HepG2 (cell line): ENCODE measurements around the gene SKI. TPM values are rescaled to one million over a fixed set of nuclear protein-coding genes. Genes with fewer than 3 reads are reported as not detected.
A peak's percentile ranks its signal among the peaks of the same experiment; 100 is the strongest.

Source experiments
- ATAC-seq: fragments of 200-7000 bp; cut with Tn5 transposase; 3 replicates; pipeline ENCODE4 v1.9.1; 2020; ENCODE audit warnings: mild to moderate bottlenecking, moderate library complexity
- BruUV-seq: library from RNA; stranded (reverse); fragments of 400-500 nt; replicated peaks from 2 replicates; lab custom pipeline; 2021; lab: Mats Ljungman, UMichigan
- CTCF ChIA-PET: fragments of 300-600 bp; formaldehyde crosslinking; extraction: SDS; loops from one replicate; lab custom pipeline; 2021; ENCODE audit warnings: low total read pairs, inconsistent platforms, low intra/inter-chr PET ratio; lab: Yijun Ruan, JAX
- POLR2A ChIA-PET: fragments of 350-600 bp; sonication (Branson Sonifier 250); formaldehyde crosslinking; loops from one replicate; lab custom pipeline; 2020; ENCODE audit warnings: antibody characterized with exemption, inconsistent platforms; lab: Yijun Ruan, JAX
- DNase-seq: peaks from one replicate; pipeline ENCODE4 v3.0.0-alpha.2; 2015; ENCODE audit warnings: low spot score
- FAIRE-seq: peaks from 3 replicates; lab custom pipeline; 2011; peaks lifted over from hg19 to GRCh38; lab: Jason Lieb, UNC
- H2AFZ ChIP-seq: one replicate; pipeline ENCODE4 v1.6.1; 2011; ENCODE audit warnings: low read length, inconsistent platforms
- H3K27ac ChIP-seq: fragments of 300-600 bp; 3 replicates; pipeline ENCODE4 v1.8.0; 2011; ENCODE audit warnings: mixed run types, mild to moderate bottlenecking, mixed read lengths, low read length, inconsistent platforms; ENCODE audit not compliant: insufficient read depth; ENCODE audit errors: extremely low read length
- H3K27me3 ChIP-seq, 2 experiments: fragments of 200-600 bp in 1 of 2; 2 replicates in 1 of 2; 3 replicates in 1 of 2; pipeline versions ENCODE4 v1.6.0 to v1.8.0; 2011; ENCODE audit warnings: low read length in 2 of 2, mild to moderate bottlenecking in 2 of 2, moderate library complexity in 2 of 2, inconsistent platforms in 1 of 2; ENCODE audit not compliant: insufficient read depth in 2 of 2, control insufficient read depth in 1 of 2
- H3K36me3 ChIP-seq, 2 experiments: fragments of 200-600 bp in 1 of 2; replicated peaks in 1 of 2; 2 replicates in 1 of 2; 3 replicates in 1 of 2; pipeline versions ENCODE4 v1.5.1 to v1.8.0; 2011; ENCODE audit warnings: low read length in 2 of 2, inconsistent platforms in 1 of 2; ENCODE audit not compliant: insufficient read depth in 2 of 2, control insufficient read depth in 1 of 2
- H3K4me1 ChIP-seq: 2 replicates; pipeline ENCODE4 v1.5.1; 2012; ENCODE audit warnings: low read length, inconsistent platforms; ENCODE audit not compliant: insufficient read depth
- H3K4me2 ChIP-seq: 2 replicates; pipeline ENCODE4 v1.6.0; 2011; ENCODE audit warnings: low read depth, low read length, inconsistent platforms
- H3K4me3 ChIP-seq, 3 experiments: fragments of 200-600 bp in 1 of 3; sonication (generic), shearing (Covaris generic) in 1 of 3; replicated peaks in 1 of 3; 2 replicates each; pipeline ENCODE4 v1.5.1; 2011 to 2016; ENCODE audit warnings: low read length in 3 of 3, inconsistent platforms in 2 of 3, low read depth in 2 of 3, mild to moderate bottlenecking in 2 of 3, control low read depth in 1 of 3, mixed read lengths in 1 of 3; ENCODE audit not compliant: insufficient read depth in 1 of 3
- H3K79me2 ChIP-seq: one replicate; pipeline ENCODE4 v1.6.1; 2011; ENCODE audit warnings: low read length, inconsistent platforms; ENCODE audit not compliant: insufficient read depth
- H3K9ac ChIP-seq: 2 replicates; pipeline ENCODE4 v1.6.0; 2011; ENCODE audit warnings: mild to moderate bottlenecking, low read depth, low read length, inconsistent platforms; ENCODE audit not compliant: insufficient read depth
- H3K9me3 ChIP-seq: 2 replicates; pipeline ENCODE4 v1.5.1; 2012; ENCODE audit warnings: mild to moderate bottlenecking, low read length
- H4K20me1 ChIP-seq: 2 replicates; pipeline ENCODE4 v1.6.0; 2011; ENCODE audit warnings: inconsistent platforms, mild to moderate bottlenecking, low read length, moderate library complexity; ENCODE audit not compliant: insufficient read depth
- GFI1 ChIP-seq: sonication (generic); formaldehyde crosslinking; IDR thresholded peaks from 2 replicates; pipeline ENCODE4 v1.5.0; 2020; ENCODE audit warnings: missing genetic modification reagents, mild to moderate bottlenecking, borderline replicate concordance
- MEF2D ChIP-seq: sonication (generic); formaldehyde crosslinking; IDR thresholded peaks from 2 replicates; pipeline ENCODE4 v1.5.1; 2020; ENCODE audit warnings: mild to moderate bottlenecking, missing genetic modification reagents
- ZBTB7B ChIP-seq: sonication (generic); formaldehyde crosslinking; IDR thresholded peaks from 2 replicates; pipeline ENCODE4 v1.4.0; 2020; ENCODE audit warnings: missing genetic modification reagents
- ZNF256 ChIP-seq: sonication (generic); formaldehyde crosslinking; conservative IDR thresholded peaks from 2 replicates; pipeline ENCODE4 v1.4.0; 2020; ENCODE audit warnings: missing genetic modification reagents
- ZNF333 ChIP-seq: sonication (generic); formaldehyde crosslinking; IDR thresholded peaks from 2 replicates; pipeline ENCODE4 v1.4.0; 2020; ENCODE audit warnings: mild to moderate bottlenecking, missing genetic modification reagents, borderline replicate concordance
- ZNF563 ChIP-seq: sonication (generic); formaldehyde crosslinking; IDR thresholded peaks from 2 replicates; pipeline ENCODE4 v1.8.0; 2022; ENCODE audit warnings: mild to moderate bottlenecking, moderate library complexity, missing genetic modification reagents
- ZNF777 ChIP-seq: sonication (generic); formaldehyde crosslinking; IDR thresholded peaks from 2 replicates; pipeline ENCODE4 v1.4.0; 2020; ENCODE audit warnings: missing genetic modification reagents
- WGBS: methylation state at CpG from one replicate; pipeline ENCODE4 v1.1.6; 2017; ENCODE audit warnings: low lambda C conversion rate; 5-methylcytosine and 5-hydroxymethylcytosine counted together
- in situ Hi-C: cut with HindIII; loops from 2 replicates; pipeline ENCODE4 v1.10.0; 2017; ENCODE audit warnings: low pct_unique_long_range_greater_than_20kb; ENCODE audit not compliant: extremely low pct_ligation_motif_present
- intact Hi-C: fragments of 100-400 bp; cut with micrococcal nuclease; formaldehyde crosslinking; loops from one replicate; pipeline ENCODE4 v1.10.0; 2022; ENCODE audit not compliant: unreplicated experiment
- polyA plus RNA-seq, 8 experiments: library from polyadenylated mRNA; depleted of rRNA in 3 of 8; stranded (reverse) in 7 of 8; unstranded in 1 of 8; fragments of >200 nt; fragmentation: Illumina TruSeq in 4 of 8; extraction: Trizol in 4 of 8; gene quantifications; 2 replicates each; pipeline versions ENCODE4 v1.2.1 to v1.2.3, GENCODE V29; 2011 to 2016; ENCODE audit warnings: low read depth in 4 of 8, missing spikeins in 1 of 8, mixed read lengths in 1 of 8; ENCODE audit not compliant: insufficient read depth in 1 of 8
- total RNA-seq, 5 experiments: library from RNA; depleted of rRNA; stranded (reverse); fragments of >200 nt; fragmentation: Illumina TruSeq; extraction: Trizol; gene quantifications; 2 replicates each; pipeline ENCODE4 v1.2.3, GENCODE V29; 2016; ENCODE audit warnings: low read depth in 1 of 5
- TF ChIP-seq, protein P1 (sequence below): sonication (generic); formaldehyde crosslinking; conservative IDR thresholded peaks from 2 replicates; pipeline ENCODE4 v1.8.1; 2023; ENCODE audit warnings: missing genetic modification reagents
- TF ChIP-seq, protein P2 (sequence below): IDR thresholded peaks from 2 replicates; pipeline ENCODE4 v1.4.0; 2020; ENCODE audit warnings: mild to moderate bottlenecking, missing genetic modification reagents
- TF ChIP-seq, protein P3 (sequence below): sonication (generic); formaldehyde crosslinking; IDR thresholded peaks from 2 replicates; pipeline ENCODE4 v1.8.1; 2022; ENCODE audit warnings: low read depth, mild to moderate bottlenecking, missing genetic modification reagents

Gene SKI
- total and polyA plus RNA-seq, 2 of the 13 experiments (the other 11 are each of a cell fraction or from before 2014, with no cell fraction given) = 4.7 to 6.9 TPM

DNA sequence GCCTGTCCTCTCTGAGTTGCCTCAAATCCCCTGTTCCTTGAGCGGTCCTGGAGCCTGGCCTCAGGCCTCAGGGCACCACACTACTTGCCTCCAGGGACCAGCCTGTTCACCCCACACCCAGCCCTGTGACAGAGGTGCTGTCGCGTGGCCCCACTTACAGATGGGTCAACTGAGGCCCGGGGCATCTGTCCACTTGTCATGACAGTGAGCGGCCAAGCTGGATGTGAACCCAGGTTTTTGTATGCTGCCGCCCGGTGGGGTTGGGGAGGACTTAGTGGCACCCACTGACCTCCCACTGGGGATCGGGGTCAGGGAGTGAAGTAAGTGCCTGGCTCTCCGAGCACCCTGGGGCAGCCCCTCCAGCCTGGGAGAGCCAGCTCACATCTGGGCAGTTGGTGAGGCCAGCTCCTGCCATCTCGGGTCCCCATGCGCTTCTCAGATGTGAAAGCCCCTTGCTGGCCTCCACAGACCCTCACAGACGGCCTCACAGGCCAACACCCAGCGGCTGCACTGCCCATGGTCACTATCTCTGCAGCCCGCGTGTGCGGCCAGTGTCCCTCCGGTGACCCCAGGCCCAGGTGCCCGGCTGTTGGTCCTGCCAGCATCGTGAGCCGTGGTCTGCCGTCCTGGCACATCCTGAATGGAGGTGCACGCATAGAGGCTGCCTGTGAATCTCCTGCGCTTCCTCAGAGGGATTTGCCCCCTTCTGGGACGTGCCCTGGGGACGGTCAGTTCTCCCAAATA lies 24.3 kb upstream of the SKI start (continued):
- 0 out of 2 replicates have a peak, but pooled peaks have one; percentile 37 for TF ChIP-seq ZNF563 (CRISPR knock-in tag)
- TF ChIP-seq, protein P1, sequence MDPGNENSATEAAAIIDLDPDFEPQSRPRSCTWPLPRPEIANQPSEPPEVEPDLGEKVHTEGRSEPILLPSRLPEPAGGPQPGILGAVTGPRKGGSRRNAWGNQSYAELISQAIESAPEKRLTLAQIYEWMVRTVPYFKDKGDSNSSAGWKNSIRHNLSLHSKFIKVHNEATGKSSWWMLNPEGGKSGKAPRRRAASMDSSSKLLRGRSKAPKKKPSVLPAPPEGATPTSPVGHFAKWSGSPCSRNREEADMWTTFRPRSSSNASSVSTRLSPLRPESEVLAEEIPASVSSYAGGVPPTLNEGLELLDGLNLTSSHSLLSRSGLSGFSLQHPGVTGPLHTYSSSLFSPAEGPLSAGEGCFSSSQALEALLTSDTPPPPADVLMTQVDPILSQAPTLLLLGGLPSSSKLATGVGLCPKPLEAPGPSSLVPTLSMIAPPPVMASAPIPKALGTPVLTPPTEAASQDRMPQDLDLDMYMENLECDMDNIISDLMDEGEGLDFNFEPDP = 0 out of 2 replicates have a peak, but pooled peaks have one; percentile 58
- TF ChIP-seq, all 625 proteins: peak for 8

DNA sequence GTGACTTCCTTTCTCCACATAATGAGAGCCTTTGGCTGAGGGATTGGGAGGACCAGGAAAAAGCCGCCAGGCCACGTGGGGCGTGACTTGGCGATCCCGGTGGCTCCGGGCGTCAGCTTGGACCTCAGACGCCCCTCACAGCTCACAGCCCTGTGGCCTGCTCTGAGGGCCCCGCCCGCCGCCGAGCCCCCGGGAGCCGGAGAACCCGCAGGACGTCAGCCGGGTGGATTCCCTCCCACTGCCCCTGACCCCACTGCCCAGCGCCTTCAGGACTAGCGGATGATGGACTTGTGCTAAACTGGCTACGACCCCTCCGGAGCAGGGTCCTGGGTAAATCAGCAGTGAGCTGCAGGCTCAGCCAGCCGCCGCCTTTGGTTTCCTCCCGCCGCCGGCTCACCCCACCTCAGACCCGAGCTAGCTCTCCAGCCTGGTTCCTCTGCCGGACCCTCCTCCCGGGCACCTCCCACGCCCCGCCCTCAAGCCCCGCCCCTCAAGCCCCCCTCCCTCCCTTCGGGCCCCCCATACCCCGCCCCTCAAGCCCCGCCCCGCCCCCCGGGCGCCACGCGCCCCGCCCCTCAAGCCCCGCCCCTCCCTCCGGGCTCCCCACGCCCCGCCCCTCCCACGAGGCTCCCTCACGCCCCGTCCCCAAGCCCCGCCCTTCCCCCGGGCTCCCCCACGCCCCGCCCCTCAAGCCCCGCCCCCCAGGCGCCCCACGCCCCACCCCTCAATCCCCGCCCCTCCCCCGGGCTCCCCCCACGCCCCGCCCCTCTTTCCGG lies 23.5 kb upstream of the SKI start:
- no peaks in the 10 kb centered on the region for H3K9me3 ChIP-seq
- DNase-seq = peak; percentile 57
- peak overlapping the region; percentile 18 for H3K27ac ChIP-seq
- H3K4me1 ChIP-seq = peaks cover 84% of the 10 kb centered on the region
- H3K36me3 ChIP-seq = no peaks in the 10 kb centered on the region
- H3K79me2 ChIP-seq = no peaks in the 10 kb centered on the region
- H3K27me3 ChIP-seq = peaks cover 0 to 20% of the 10 kb centered on the region in 2 experiments; a peak in 4 of 5 replicates
- ChIA-PET CTCF (no interaction called here), POLR2A (interaction anchor here (1.1 to 8.5 kb wide), 5 partner anchors 10 to 208 kb away, joined by 3 to 178 read pairs (median 5); partner anchors contain the start of genes FAAP20, MORN1, RER1 and SKI)
- in situ Hi-C loops = no loop called here
- intact Hi-C loops = no loop called here
- peak; percentile 32 for ATAC-seq
- no peaks in the 10 kb centered on the region for H4K20me1 ChIP-seq
- H3K4me3 ChIP-seq = peak overlapping the region; percentile 54 to 83 (median 60); a peak in 5 of 6 replicates
- H2AFZ ChIP-seq = no peak overlapping the region
- 3% methylated on average over 6 of the region's 60 CpGs for WGBS
- peak overlapping the region; percentile 90 for H3K4me2 ChIP-seq
- BruUV-seq = no TSS peak
- FAIRE-seq = no peak
- H3K9ac ChIP-seq = peak overlapping the region; percentile 69
- TF ChIP-seq MEF2D (CRISPR knock-in tag) (no peak), ZNF256 (CRISPR knock-in tag) (no peak), GFI1 (CRISPR knock-in tag) (no peak), ZNF333 (CRISPR knock-in tag) (0 out of 2 replicates have a peak, but pooled peaks have one; percentile 26), ZNF777 (CRISPR knock-in tag) (no peak), ZBTB7B (peak; percentile 61; the same call in 1 of the 2 replicates)
- TF ChIP-seq, protein P2, sequence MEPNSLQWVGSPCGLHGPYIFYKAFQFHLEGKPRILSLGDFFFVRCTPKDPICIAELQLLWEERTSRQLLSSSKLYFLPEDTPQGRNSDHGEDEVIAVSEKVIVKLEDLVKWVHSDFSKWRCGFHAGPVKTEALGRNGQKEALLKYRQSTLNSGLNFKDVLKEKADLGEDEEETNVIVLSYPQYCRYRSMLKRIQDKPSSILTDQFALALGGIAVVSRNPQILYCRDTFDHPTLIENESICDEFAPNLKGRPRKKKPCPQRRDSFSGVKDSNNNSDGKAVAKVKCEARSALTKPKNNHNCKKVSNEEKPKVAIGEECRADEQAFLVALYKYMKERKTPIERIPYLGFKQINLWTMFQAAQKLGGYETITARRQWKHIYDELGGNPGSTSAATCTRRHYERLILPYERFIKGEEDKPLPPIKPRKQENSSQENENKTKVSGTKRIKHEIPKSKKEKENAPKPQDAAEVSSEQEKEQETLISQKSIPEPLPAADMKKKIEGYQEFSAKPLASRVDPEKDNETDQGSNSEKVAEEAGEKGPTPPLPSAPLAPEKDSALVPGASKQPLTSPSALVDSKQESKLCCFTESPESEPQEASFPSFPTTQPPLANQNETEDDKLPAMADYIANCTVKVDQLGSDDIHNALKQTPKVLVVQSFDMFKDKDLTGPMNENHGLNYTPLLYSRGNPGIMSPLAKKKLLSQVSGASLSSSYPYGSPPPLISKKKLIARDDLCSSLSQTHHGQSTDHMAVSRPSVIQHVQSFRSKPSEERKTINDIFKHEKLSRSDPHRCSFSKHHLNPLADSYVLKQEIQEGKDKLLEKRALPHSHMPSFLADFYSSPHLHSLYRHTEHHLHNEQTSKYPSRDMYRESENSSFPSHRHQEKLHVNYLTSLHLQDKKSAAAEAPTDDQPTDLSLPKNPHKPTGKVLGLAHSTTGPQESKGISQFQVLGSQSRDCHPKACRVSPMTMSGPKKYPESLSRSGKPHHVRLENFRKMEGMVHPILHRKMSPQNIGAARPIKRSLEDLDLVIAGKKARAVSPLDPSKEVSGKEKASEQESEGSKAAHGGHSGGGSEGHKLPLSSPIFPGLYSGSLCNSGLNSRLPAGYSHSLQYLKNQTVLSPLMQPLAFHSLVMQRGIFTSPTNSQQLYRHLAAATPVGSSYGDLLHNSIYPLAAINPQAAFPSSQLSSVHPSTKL = no peak
- TF ChIP-seq, protein P3, sequence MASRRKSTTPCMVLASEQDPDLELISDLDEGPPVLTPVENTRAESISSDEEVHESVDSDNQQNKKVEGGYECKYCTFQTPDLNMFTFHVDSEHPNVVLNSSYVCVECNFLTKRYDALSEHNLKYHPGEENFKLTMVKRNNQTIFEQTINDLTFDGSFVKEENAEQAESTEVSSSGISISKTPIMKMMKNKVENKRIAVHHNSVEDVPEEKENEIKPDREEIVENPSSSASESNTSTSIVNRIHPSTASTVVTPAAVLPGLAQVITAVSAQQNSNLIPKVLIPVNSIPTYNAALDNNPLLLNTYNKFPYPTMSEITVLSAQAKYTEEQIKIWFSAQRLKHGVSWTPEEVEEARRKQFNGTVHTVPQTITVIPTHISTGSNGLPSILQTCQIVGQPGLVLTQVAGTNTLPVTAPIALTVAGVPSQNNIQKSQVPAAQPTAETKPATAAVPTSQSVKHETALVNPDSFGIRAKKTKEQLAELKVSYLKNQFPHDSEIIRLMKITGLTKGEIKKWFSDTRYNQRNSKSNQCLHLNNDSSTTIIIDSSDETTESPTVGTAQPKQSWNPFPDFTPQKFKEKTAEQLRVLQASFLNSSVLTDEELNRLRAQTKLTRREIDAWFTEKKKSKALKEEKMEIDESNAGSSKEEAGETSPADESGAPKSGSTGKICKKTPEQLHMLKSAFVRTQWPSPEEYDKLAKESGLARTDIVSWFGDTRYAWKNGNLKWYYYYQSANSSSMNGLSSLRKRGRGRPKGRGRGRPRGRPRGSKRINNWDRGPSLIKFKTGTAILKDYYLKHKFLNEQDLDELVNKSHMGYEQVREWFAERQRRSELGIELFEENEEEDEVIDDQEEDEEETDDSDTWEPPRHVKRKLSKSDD (CRISPR knock-in tag) = no peak
